NCI-H2107 (cell line): ENCODE measurements around the gene PIANP.

Source experiments
- DNase-seq: peaks from one replicate; lab custom pipeline; 2025; lab: John Stamatoyannopoulos, UW

The PIANP gene

GRCh38 chr12:6703631-6704030 lies 3.0 kb upstream of the PIANP start:
- DNase-seq, result no peak

GRCh38 chr12:6701078-6701768 lies 608 bp upstream of the PIANP start:
- DNase-seq, result no peak

DNA sequence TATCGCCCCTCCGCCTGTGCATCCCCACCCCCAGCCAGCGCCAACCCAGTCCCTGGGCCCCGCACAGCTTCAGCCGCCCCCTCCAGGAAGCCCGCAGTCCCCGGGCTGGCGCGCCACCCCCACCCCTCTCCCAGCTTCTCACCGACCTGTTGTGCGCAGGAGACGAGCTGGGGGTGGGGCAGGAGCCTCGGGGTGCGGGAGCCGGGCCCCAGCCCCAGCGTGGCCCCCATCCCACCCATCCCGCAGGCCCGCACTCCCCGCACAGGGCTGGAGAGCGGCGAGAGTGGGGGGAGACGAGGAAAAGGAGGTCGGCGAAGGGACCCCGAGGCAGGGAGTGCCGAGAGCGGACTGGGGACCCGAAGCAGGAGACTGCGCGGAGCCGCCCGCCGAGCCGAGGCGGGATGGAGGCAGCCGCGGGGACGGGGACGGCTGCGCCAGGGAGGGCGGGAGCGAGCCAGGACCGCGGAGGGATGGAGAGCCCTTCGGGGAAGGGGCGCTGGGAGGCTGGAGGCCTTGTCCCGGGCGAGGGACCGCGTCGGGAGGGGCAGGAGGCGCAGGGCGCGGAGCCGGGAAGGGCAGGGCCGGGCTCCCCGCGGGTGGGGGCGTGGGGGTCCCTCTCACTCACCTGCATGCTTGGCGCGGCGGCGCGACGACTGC lies 498 bp downstream of the PIANP start:
- DNase-seq, result no peak

- no peak for DNase-seq
These were observed 1.2 kb downstream of the PIANP start for GRCh38 chr12:6699259-6699988.

DNA sequence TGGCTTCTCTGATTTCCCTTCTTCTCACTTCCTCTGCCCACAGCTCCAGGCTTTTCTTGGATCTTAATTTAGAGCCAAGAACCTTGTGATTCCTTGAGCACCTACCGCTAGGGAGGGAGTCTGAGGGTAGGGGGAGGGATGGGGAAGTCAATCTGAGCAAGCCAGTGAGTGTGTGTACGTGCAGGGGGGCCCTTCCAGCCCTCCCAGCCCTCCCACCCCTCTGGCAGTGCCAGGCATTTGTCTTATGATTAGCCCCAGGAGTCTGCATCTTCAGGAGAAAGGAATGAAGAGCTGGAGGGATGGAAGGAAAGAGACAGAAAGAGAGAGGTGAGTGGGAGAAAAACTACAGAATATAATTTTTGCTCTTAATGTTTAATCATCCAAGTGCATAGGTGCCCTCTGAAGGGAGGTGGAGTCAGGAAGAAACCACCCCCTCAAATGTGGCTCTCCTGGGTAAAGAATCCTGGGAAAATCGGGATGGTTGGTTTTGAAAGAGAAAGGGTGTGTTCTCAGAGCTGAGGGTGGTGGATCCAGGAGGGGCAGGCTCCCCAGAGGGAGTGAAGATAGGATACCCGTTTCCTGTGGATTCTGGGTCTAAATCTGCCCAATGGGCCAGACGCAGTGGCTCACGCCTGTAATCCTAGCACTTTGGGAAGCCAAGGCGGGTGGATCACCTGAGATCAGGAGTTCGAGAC lies 2.1 kb downstream of the PIANP start:
- no peak for DNase-seq

GRCh38 chr12:6697584-6698351 lies 2.8 kb downstream of the PIANP start:
- no peak for DNase-seq

DNA sequence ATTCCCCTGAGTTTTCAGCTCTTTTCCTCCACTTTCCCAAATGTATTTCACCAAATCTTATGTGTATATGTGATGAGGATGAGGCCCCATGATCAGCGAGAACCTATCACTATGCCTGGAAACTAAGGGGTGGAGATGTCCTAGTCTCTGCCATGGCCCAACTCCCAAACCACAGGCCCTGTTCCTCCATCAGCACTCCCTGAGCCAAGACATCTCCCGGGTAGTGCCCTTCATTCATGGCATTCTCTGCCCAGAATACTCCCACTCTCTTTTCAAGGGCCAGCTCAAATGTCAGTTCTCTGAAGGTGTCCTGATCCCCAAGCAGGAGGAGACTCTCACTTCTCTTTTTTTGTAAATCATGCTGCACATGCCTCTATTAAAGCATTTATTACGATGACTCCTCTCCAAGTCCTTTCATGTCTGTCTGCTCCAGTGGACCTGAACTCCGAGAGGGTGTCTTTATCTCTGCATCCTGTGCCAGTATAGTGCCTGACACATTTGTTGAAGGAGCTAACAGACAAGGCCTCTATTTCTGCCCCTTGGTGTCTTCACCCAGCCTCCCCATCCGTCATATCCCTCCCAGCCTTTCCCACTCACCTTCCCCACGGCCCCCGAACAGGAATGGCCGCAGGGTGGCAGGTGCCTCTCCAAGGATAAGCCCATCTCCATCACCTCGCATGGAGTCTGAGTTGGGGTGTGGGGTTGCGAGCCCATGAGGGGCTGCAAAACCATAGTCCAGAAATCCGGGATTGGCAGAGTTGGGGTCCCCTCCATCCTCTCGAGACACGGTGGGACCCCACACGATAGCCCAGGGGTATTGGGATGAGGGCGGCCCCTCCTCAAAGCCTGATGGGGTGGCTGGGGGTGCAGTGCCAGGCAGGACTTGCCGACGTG lies 3.7 kb downstream of the PIANP start:
- no peak for DNase-seq

GRCh38 chr12:6695313-6696045 lies 5.1 kb downstream of the PIANP start:
- no peak for DNase-seq

DNA sequence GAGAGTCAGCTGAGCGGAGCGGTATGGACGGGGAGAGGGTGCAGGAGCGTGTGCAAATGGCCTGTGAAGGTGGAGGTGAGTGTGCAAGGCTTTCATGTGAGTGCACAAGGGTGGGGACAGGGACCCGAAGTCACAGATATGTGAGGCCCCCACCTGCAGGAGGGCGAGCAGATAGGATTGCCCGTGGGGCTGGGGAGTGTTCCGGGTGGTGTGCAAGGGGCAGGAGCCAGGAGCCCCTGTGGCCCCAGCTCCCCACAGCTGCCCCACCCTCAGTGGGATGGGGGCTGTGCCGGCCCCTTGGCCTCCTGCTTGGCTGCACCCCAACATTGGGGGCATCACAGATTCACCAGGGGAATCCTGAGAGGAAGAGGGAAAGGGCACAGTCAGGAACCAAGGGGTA lies 5.9 kb downstream of the PIANP start:
- no peak for DNase-seq

GRCh38 chr12:6693832-6694355 lies 6.7 kb downstream of the PIANP start:
- no peak for DNase-seq

- no peak for DNase-seq
These were observed 7.7 kb downstream of the PIANP start for GRCh38 chr12:6692888-6693287.

DNA sequence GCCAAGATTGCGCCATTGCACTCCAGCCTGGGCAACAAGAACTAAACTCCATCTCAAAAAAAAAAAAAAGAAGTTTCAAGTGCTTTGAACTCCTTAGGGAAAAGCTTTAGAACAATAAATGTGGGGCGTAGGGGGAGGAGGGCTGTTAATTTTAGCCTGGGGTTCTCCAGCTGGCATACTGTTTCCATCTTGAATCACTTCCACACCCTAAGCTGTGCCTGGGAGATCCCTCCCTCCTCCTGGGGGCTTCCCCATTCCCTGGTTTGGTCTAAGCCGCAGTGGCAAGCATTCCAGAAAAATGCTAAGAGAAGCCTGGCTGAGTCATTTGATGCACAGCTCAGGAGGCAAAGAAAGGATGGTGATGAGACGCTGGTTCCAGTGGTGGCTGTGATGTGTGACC lies 9.1 kb downstream of the PIANP start:
- no peak for DNase-seq

DNA sequence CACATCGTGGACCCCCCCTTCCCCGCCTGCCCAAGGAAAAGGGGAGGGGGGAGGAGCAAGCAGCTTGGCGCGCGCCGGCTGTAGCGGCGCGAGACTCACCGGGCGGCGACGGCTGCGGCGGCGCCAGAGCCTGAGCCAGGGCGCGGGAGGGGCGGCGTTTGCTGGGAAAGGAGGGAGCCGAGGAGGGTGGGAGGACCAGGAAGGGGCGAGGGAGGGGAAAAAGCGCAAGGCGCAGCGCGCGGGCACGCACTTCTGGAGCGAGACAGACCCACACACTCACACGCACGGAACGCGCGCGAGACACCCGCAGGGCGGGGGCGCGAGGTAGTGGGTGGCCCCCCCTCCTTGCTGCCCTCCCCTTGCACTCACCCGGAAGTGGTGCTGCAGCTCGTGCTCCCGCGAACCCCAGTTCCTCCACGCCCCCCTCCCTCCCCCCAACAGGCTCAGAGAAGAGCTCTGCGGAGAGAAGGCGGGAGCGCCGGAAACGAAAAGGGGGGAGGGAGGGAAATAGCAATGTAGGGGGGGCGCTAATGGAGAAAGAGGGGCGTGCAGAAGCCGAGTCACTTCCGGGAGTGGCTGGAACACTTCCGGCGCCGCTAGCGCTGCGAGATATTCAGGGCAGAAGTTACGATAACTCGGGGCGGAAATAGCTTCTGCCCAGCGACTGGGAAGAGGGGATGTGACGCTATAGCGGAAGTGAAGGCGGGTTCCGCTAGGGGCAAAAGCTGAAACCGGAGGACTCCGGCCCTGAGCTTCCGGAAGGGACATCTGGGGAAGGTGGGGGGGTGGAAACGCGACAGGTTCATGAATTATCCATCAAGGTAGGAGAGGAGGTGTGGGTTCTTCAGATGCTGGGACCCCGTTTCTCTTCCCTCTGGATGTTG lies 11.4 kb downstream of the PIANP start, which contains the start of gene ZNF384:
TSS of gene ZNF384 (minus strand) at position 377 of the 884 bp plus-strand sequence. CDS start 9,855 bp downstream, outside the sequence.
- peak; percentile 95 for DNase-seq

- no peak for DNase-seq
These were observed 12.0 kb downstream of the PIANP start for GRCh38 chr12:6688543-6688998.

DNA sequence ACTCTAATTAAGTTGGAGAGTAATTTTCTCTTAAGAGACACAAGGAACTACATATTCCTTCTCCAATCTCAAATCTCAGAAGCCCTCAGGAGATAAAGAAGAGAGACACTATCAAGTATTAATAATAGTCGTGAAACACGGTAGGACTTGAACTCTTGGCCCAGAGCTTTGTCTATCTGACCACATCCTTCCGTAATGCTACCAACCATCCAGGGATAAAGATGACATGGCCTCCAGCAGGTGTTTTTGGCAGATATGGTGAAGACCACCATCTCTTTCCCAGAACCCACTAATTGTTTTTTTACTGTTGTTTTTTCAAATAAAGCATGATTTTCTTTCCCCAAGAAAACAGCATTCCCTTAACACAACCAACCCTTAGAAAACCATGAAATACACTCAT lies 14.8 kb downstream of the PIANP start:
- DNase-seq, result no peak

DNA sequence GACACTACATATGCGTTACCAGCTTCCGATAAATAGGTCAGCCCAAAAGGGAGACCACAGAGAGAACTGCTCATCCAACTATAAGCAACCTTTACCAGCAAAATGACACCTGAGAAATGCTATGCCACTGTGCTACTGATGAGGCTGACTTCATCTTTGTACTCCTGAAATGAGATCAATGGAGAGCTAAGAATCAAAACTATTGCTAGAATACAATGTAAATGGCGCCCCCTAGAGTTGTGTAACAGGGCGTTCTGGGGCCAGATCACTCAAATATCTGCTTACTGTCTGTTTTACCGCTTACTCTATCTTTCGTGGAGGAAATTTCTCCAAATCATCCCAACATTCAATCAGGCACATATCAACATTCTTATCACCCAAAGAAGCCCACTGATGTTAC lies 16.0 kb downstream of the PIANP start:
- DNase-seq, result no peak

GRCh38 chr12:6676962-6677361 lies 23.7 kb downstream of the PIANP start:
- no peak for DNase-seq

- DNase-seq, result no peak
These were observed 28.5 kb downstream of the PIANP start for GRCh38 chr12:6672143-6672542.
